GM19395 (cell line): ENCODE data around the gene CACNA1C.
"Not testable (repeated sequence)": the region's sequence is repeated elsewhere in the genome, so short reads cannot be mapped to it uniquely, and the experiment has no call there.

Experiments
- ATAC-seq: cut with Tn5 transposase; IDR thresholded peaks from one replicate; pipeline ENCODE4 v1.9.1; 2021; ENCODE audit warnings: mild to moderate bottlenecking, moderate library complexity; ENCODE audit not compliant: unreplicated experiment

Gene CACNA1C

DNA sequence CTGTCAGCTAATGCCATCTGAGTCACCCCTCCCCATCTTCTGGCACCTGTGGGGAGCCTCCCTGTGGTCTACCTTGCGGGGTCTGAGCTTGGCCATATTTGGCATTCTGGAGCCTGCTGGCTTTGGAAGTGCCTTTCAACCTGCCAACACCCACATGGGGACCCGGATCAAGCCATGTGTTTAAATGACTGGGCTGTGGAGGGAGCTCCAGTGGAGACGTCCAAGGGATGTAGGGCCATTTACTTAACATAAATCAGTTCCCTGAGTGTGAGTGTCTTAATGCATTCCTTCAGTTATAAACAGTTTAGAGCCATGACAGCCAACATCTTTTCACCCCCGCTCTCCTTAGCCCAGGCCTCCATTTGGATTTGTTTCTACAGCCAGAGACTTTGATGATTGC is 22.0 kb downstream of the CACNA1C start:
- no peak for ATAC-seq

DNA sequence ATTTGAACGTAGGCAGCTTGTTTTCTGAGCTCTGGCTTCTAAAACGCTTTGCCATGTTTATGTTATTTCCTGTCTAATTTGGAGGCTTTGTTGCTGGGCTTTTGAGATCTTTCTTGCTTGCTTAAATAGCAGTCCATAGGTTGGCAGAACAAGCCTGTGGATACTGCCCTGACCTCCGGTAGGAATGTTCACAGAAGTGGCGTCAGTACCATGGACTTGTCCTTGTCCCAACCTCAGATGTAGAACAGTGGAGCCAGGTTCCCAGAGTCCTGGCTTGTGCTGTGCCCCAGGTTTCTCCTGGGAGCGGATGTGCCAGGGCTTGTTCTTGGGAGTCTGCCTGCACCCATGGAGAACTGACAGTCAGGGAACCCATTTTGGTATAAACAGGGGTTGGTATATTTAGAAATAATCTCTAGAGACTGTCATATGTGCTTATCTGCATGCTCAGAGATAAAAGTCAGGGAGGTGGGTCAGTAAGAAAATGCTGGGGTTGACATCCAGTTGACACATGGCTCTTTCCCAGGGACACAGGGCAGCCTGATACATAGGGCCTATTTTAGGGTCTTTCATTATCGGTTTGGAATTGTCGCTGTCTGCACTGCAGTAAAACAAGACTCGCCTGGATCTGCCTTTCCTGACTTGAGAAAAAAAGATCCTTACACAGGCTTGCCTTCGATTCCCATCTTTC is 22.9 kb downstream of the CACNA1C start:
- ATAC-seq: no peak

DNA sequence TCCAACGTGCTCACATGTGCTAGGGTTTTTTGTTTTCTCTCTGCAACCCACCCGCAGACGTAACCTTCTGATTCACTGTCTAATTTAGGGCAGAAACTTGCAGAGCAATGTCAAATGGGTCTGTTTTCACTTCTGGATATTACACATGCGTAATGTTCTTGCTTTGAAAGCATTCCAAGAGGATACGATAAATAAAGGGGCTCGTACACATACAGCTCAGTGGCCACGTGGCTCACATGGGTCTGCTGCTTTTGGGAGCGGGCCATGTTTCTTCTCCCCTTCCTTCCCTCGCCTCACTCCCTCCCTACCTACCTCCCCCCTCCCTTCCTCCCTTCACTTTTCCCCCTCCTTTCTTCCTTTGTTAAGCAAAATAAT is 23.4 kb downstream of the CACNA1C start:
- no peak for ATAC-seq

DNA sequence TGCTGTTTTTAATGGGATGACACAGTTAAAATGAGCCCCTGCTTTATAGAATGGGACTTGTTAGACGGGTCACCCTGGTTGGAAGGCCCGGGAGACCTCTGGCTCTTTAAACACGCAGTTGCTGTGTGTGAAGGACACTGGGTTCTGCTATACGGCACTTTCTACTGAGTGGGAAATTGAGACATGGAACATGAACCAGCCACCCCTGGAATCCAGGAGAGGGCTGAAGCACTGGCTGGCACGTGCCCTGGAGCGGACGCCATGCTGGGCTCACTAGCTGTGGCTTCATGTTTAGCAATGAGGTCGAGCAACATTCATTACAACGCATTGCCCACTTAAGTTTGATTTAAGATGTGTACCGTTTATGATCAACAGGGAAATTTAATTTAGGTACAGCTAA is 23.9 kb downstream of the CACNA1C start:
- ATAC-seq: no peak

DNA sequence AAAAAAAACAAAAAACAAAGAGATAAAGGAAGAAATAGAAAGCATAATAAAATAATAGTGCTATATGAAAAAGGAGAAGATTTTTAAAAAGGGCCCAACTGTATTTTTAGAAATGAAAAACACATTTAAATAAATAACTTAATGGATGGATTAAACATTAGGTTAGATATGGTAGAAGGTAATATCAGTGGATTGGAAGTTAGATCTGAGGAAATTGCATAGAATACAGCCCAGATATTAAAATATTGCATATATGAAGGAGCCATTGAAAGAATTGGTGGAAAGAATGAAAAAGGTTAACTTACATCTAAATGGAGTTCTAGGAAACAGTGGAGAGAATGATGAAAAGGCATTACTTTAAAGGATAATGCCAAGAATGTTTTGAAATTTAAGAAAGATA is 27.8 kb downstream of the CACNA1C start:
- no peak for ATAC-seq

DNA sequence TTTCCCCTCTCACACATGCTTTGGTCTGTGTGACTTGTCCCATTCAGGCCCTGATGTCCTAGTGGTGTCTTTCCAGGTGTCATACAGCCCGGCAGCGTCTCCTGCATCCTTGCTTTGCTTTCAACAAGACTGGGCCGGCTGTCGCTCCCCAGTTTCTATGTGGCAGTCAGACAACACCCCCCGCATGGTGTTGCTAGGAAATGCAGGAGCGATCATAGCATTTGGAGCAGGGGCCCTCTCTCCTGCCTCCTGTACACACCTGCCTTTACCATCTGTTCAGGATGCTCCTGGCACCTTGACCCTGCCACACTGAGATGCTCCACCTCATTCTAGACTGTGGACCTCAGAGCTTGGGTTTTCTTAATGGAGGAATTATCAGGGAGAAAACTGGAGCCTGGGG is 29.5 kb downstream of the CACNA1C start:
- no peak for ATAC-seq

DNA sequence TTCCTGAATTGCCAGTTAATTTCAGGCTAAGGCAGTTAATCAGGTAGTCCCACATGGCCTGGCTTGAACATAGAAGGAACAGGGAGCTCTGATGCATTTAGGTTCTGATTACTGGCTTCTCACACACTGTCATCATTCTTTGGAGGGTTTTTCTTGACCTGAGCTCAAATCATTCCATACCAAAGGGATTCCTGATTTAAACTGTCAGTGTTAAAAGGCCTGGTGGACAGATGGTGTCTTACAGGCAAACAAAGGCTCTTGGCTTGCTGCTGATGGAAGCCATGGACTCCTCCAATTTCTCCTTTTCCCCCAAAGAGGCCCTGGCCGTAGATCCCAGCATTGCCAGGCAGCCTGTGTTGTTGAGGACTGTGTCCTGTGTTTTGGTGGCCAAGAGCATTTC is 30.2 kb downstream of the CACNA1C start:
- no peak for ATAC-seq

DNA sequence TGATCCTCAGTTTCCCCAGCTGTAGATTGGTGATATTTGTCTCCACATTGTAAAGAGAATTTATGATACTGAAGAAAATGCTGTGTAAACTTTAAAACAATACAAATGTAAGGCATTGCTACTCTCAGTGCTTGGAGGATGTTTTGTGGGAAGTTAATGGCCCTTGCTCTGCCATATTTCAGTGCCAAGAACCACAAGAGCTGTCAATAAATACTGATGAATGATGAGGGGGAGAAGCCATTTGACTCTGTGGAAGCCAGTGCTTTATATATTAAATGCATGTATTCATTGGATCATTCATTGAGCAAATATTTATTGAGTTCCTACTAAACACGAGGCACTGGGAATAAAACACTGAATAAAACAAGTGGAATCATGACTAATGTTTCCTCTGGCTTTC is 30.8 kb downstream of the CACNA1C start:
- no peak for ATAC-seq

DNA sequence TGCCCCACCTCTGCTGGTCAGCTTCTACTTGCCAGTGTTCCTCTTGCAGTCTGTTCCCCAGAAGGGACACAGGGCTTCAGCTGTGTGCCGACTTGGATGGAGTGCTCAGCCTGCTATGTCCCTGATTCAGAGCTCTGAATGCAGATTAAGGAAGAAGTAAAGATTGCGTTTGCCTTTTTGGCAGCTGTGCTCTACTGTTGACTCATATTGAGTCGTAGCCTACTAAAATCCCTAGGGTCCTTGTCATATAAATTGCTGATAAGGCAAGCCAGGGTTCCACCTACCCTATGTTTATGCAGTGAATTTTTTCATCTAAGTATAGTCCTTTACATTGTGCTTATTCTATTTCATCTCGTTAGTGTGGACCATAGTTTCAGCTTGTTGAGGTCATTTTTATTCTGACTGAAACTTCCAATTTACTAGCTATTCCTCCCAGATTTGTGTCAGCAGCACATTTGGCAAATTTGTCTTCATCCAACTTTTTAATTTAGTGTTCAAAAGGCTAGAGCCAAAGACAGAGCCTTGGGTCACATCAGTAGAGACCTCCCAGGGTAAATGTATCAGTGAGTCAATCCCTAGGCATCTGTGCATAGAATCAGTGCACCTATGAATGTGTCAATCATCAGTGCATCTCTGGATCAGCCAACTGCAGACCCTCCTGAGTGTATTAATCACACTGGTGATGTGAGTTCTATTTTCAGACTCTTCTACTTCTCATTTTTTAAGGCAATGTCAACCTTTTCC is 31.9 kb downstream of the CACNA1C start:
- no peak for ATAC-seq

DNA sequence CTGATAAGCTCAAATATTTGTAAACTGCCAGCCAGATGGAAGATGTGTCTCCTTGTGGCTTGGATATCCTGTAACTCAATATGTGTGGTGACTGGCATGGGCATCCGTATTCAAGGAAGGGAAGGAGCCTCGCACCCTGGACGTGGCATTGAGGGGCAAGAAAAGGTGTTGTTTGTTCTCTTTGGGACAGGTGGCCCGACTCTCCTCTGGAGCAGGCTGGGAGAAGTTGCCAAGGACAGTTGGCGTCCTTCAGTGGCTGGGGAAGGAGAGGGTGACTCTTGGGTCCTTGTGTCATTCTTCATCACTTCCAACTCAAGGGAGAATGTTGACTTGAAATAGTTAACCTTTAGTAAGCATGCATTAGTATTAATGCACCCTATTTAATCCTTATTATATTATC is 39.6 kb downstream of the CACNA1C start:
- no peak for ATAC-seq

DNA sequence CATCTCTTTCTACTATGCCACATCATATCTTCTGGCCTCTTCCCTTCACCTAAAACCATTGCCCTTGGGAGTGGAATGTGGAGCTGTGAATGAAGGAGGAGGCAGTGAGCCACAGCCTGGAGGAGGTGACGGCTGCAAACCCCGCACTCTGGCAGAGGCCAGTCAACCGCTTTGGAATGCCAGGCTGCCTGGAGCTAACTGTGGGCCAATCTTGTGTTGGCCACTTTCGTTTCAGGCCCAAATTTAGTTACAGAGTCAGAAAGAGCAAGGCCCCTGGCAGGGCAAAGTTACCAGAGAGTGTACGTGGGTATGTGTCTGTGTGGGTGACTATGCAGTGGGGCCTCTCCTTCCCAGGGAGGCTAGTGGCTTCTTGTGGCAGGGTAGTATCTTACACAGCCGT is 40.1 kb downstream of the CACNA1C start:
- ATAC-seq: no peak

DNA sequence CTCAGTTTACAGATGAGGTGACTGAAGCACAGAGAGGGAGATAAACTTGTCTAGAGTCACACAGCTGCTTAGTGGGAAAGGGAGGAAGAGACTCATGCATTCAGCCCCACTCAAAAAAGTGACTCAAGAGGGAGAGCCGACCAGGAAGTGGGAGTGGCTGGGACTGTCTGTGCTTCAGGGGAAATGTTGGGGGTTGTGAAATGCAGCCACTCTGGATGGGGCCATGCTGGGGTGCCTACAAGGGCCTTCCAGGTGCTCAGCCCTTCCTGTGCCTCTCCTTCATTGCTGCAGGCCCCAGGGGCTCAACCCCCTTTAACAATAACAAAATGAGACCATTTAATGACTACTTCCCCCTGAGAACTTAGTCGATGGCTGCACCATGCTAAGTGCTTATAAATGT is 41.8 kb downstream of the CACNA1C start:
- ATAC-seq: no peak

DNA sequence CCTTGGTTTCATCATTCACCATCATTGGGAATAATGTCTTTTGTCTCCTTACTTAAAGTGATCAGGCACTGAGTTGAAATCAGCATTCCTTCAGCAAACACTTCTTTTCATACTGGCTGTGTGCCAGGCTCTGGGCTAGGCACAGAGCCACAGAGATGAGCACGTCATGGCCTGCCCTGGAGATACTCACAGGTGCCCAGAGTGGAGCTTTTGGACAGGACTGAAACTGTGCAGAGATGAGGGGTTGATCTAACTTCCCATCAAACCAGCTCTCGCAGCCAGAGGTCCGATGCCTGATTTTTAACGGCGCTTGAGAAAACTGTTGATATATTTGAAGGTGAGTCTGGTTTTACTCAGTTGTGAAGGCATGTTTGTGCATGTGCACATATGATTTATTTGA is 43.1 kb downstream of the CACNA1C start:
- no peak for ATAC-seq

DNA sequence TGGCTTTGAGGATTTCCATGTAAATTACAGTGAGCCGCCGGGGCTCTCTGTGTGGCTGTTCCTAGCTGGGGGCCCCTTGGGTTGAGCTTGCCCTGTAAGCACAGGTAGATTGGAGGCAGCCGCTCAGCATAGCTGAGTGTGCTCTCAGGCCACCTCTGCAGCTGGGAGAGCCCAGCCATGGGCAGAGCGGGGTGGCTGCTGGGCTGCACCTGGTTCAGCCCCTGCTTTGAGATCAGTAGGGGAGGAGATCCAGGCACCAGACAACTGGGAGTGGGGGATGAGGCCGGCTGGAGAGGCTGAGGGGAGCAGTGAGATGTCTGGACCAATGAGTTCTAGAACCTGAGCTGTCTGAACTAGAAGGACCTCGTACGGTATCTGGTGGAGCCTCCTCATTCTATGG is 44.8 kb downstream of the CACNA1C start:
- ATAC-seq: no peak

DNA sequence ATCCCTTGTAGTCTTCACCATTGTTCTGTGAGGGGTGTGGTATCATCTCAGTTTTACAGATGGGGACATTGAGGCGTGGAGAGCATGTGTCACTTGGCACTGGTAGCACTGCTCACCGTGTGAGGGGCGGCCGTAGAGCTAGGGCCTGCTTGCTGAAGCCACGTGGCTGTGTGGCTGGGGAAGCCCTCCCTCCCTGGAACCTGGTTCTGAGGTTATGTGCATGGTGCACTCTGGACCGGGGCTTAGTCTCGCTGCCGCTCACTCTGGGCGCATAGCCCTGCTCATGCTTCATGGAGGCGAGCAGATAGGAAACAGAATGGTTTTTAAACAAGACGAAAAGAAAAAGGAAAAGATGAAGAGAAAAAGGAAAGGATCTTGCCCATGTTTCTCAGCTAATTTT is 46.1 kb downstream of the CACNA1C start:
- ATAC-seq: no peak

DNA sequence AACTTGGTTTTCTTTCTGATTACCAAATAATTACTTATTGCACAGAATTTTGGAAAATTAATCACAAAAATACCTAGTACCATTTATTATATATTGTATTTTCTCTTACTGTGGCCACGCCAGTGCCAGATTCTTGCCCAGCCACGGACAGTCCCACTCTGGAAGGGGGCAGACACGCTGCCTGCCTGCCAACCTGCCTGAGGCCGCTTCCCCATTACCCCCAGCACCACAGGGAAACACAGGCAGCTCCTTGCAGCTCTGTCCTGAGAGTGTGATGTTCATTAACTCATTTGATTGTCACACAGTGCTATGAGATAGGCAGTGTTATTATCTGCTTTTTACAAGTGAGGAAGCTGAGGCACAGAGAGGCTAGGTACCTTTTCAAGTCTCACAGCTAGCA is 46.8 kb downstream of the CACNA1C start:
- no peak for ATAC-seq

DNA sequence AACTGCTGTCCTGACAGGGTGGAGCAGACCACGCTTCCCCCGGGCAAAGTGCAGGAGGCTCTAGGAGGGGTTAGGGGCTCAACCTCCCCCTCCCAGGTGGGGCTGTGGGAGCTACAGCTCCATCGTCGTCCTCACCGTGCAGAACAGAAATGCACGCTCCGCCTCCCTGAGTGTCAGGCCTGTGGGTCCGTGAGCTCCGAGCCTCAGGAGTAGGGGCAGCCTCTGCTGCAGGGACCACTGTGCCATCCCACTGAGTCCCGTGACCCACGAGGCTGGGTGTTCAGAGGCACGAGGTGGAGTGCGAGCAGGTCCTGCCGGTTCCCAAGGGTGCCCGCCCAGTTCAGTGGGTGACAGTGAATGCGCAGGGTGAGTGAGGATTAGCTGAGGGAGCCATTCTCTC is 48.6 kb downstream of the CACNA1C start:
- no peak for ATAC-seq

DNA sequence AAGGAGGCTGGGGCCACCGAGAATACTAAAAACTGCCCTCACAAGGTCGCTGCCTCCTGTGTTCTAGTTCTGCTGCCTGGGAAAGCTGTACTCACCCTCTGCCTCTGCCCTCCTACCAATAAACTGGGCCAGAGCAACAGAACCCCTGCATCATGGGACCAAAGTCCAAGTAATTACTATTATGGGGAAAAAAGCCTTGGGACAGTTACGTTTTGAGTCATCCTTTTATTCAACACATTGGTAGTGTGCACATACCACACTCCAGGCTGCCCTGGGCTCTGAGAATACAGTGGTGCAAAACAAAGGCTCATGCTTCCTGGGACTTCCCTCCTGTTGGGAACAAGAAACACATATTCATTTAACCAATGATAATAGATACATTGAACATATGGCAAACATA is 49.0 kb downstream of the CACNA1C start:
- no peak for ATAC-seq

DNA sequence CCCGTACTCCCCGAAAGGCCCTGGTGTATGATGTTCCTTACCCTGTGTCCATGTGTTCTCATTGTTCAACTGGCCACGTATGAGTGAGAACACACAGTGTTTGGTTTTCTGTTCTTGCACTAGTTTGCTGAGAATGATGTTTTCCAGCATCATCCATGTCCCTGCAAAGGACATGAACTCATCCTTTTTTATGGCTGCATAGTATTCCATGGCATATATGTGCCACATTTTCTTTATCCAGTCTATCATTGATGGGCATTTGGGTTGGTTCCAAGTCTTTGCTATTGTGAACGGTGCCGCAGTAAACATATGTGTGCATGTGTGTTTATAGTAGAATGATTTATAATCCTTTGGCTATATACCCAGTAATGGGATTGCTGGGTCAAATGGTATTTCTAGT is 49.9 kb downstream of the CACNA1C start:
- ATAC-seq: not testable (repeated sequence)

DNA sequence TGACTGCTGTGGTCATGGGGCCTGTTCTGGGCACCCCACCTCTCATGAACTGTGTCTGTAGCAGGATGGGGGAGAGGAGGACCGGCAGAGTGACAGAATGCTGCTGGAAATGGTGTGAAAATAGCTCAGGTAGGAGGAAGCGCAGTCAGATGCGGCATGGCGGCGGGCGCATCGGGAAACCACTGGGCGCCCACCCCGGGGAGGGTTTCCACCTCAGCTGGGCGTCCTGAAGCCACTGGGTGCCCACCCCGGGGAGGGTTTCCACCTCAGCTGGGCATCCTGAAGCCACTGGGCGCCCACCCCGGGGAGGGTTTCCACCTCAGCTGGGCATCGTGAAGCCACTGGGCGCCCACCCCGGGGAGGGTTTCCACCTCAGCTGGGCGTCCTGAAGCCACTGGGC is 52.6 kb downstream of the CACNA1C start:
- not testable (repeated sequence) for ATAC-seq

DNA sequence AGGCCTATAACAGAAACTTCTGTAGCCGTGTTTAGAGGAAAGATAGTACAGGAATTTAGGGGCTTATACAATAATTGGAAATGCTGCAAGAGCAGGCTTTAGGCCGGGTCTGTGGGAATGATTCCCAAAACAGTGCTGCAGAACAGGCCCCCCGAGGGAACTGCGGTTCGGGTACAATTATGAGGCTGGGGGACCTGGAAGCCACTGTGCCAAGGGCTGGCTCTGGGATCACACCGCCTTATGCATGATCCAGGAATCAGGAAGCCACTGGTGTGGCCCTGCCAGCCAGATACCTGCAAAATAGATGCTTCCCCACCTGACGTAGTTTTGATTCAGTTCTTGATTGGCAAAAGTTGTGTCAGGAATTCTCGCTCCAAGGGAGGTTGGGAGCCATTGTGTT is 55.4 kb downstream of the CACNA1C start:
- no peak for ATAC-seq

DNA sequence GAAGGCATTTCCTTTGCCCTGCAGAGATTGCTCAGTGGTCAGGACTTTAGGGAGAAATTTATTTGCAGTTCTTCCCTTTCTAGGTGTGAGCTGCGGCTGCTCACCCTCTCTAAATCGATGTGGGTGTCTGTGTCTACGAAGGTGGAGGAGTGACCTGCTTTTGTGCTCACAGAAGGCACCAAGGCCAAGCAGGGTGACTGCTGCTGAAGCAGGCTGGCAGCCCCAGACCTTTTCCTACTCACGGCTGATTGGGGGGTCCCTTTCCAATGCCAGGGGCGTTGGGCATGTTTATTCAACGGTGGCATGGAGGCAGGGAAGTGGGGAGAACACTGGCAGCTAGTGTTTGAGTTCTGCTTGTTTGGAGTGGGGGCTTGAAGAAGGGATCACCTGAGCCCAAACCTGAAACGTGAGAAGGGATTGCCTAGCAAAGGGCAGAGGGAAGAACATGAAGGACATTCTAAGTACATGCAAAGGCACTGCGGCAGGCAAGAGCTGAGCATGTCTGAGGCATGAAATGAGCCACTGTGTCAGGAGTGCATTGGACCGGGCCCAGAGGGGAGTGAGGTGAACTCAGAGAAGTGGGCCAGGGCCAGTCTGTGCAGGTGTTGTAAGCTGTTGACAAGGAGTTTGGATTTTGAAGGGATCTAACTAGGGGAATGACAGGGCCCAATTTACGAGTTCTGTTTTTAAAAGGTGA is 56.3 kb downstream of the CACNA1C start:
- ATAC-seq: no peak
